K562 (cell line): ENCODE measurements around the gene METTL25B. TPM values are rescaled to one million over a fixed set of nuclear protein-coding genes. Genes with fewer than 3 reads are reported as not detected.
A peak's percentile ranks its signal among the peaks of the same experiment; 100 is the strongest.

Experiments used
- BHLHE40 ChIP-seq: IDR thresholded peaks from 2 replicates; pipeline ENCODE4 v1.6.1; 2011; ENCODE audit warnings: low read length, improper control_type of control experiment
- EGR1 ChIP-seq: fragments of 450-650 bp; conservative IDR thresholded peaks from 2 replicates; pipeline ENCODE4 v1.6.1; 2017; ENCODE audit warnings: mild to moderate bottlenecking
- NFXL1 ChIP-seq: fragments of 450-650 bp; formaldehyde crosslinking; IDR thresholded peaks from 2 replicates; pipeline ENCODE4 v1.4.0; 2021; ENCODE audit warnings: mild to moderate bottlenecking
- NFYB ChIP-seq: IDR thresholded peaks from 2 replicates; pipeline ENCODE4 v1.6.1; 2011; ENCODE audit warnings: mild to moderate bottlenecking, moderate library complexity; ENCODE audit not compliant: insufficient read length; ENCODE audit errors: extremely low read depth
- PHB2 ChIP-seq: fragments of 450-650 bp; IDR thresholded peaks from 2 replicates; pipeline ENCODE4 v1.6.1; 2017; ENCODE audit warnings: low read depth
- RBFOX2 ChIP-seq: fragments of 200-400 bp; formaldehyde crosslinking; IDR thresholded peaks from 2 replicates; pipeline ENCODE4 v1.6.1; 2017; ENCODE audit warnings: low read depth, mild to moderate bottlenecking, low read length, moderate library complexity
- RBM15 ChIP-seq: fragments of 200-400 bp; formaldehyde crosslinking; IDR thresholded peaks from 2 replicates; pipeline ENCODE4 v1.6.1; 2018; ENCODE audit warnings: mild to moderate bottlenecking, low read length, moderate library complexity; ENCODE audit not compliant: insufficient read depth
- TEAD1 ChIP-seq, 2 experiments: fragments of 450-650 bp in 1 of 2; sonication (generic) in 1 of 2; formaldehyde crosslinking; IDR thresholded peaks; 2 replicates each; pipeline versions ENCODE4 v1.4.0 to v1.8.0; 2020 to 2022; ENCODE audit warnings: mild to moderate bottlenecking in 2 of 2, missing genetic modification reagents in 1 of 2
- U2AF1 ChIP-seq: fragments of 200-400 bp; formaldehyde crosslinking; optimal IDR thresholded peaks from 2 replicates; pipeline ENCODE3; 2017; ENCODE audit warnings: mild to moderate bottlenecking, low read depth, low read length, moderate library complexity
- ZNF347 ChIP-seq: fragments of 450-650 bp; formaldehyde crosslinking; IDR thresholded peaks from 2 replicates; pipeline ENCODE4 v1.4.0; 2020; ENCODE audit warnings: low read depth, mild to moderate bottlenecking, moderate library complexity
- ZNF445 ChIP-seq: fragments of 250-450 bp; sonication (Bioruptor Pico); IDR thresholded peaks from 2 replicates; pipeline ENCODE4 v1.4.0; 2020; ENCODE audit warnings: low read depth, mild to moderate bottlenecking, moderate library complexity
- polyA plus RNA-seq, 8 experiments: library from polyadenylated mRNA; depleted of rRNA in 4 of 8; stranded (reverse) in 5 of 8; unstranded in 3 of 8; fragments of >200 nt; fragmentation: Nextera tagmentation in 2 of 8; fragmentation: Illumina TruSeq in 1 of 8; extraction: Ambion mirVana in 2 of 8; extraction: Trizol in 1 of 8; gene quantifications; 2 replicates each; pipeline versions ENCODE4 v1.2.1 to v1.2.3, GENCODE V29; 2011 to 2014; ENCODE audit warnings: inconsistent platforms in 1 of 8, missing spikeins in 1 of 8
- total RNA-seq, 7 experiments: library from RNA; depleted of rRNA in 6 of 7; stranded (reverse); fragments of >200 nt in 6 of 7; fragmentation: Illumina TruSeq in 2 of 7; extraction: Trizol in 2 of 7; gene quantifications; 2 replicates each; pipeline versions ENCODE4 v1.2.1 to v1.2.3, GENCODE V29; 2011 to 2021; ENCODE audit warnings: low replicate concordance in 1 of 7
- TF ChIP-seq, protein P1 (sequence below), 2 experiments: fragments of 200-800 bp in 1 of 2; sonication (Bioruptor generic) in 1 of 2; sonication (generic) in 1 of 2; formaldehyde crosslinking in 1 of 2; IDR thresholded peaks in 1 of 2; conservative IDR thresholded peaks in 1 of 2; 2 replicates each; pipeline versions ENCODE4 v1.5.0 to v1.6.1; 2016 to 2020; ENCODE audit warnings: missing compliant biosample characterization in 1 of 2, missing genetic modification characterization in 1 of 2, missing genetic modification reagents in 1 of 2
- TF ChIP-seq, protein P2 (sequence below): sonication (generic); formaldehyde crosslinking; IDR thresholded peaks from 2 replicates; pipeline ENCODE4 v1.8.1; 2023; ENCODE audit warnings: mild to moderate bottlenecking, missing genetic modification reagents
- TF ChIP-seq, protein P3 (sequence below): IDR thresholded peaks from 2 replicates; pipeline ENCODE4 v1.6.1; 2012; ENCODE audit warnings: low read depth, low read length, improper control_type of control experiment, borderline replicate concordance
- TF ChIP-seq, protein P4 (sequence below): fragments of 450-650 bp; IDR thresholded peaks from one replicate; pipeline ENCODE4 v1.6.1; 2018; ENCODE audit warnings: mild to moderate bottlenecking, moderate library complexity; ENCODE audit not compliant: partially characterized antibody
- TF ChIP-seq, protein P5 (sequence below), 2 experiments: IDR thresholded peaks; 2 replicates each; pipeline ENCODE4 v1.6.1; 2011; ENCODE audit warnings: borderline replicate concordance in 1 of 2, control low read depth in 1 of 2, low read depth in 1 of 2, low read length in 1 of 2, mild to moderate bottlenecking in 1 of 2, mixed read lengths in 1 of 2, moderate library complexity in 1 of 2; ENCODE audit not compliant: insufficient read depth in 1 of 2, insufficient read length in 1 of 2, poor library complexity in 1 of 2, severe bottlenecking in 1 of 2; ENCODE audit errors: extremely low read depth in 1 of 2

Gene METTL25B
- total and polyA plus RNA-seq, 9 of the 15 experiments (the other 6 are each of a cell fraction or from before 2014, with no cell fraction given), result 7.7 to 48.3 (median 33.1) TPM

DNA sequence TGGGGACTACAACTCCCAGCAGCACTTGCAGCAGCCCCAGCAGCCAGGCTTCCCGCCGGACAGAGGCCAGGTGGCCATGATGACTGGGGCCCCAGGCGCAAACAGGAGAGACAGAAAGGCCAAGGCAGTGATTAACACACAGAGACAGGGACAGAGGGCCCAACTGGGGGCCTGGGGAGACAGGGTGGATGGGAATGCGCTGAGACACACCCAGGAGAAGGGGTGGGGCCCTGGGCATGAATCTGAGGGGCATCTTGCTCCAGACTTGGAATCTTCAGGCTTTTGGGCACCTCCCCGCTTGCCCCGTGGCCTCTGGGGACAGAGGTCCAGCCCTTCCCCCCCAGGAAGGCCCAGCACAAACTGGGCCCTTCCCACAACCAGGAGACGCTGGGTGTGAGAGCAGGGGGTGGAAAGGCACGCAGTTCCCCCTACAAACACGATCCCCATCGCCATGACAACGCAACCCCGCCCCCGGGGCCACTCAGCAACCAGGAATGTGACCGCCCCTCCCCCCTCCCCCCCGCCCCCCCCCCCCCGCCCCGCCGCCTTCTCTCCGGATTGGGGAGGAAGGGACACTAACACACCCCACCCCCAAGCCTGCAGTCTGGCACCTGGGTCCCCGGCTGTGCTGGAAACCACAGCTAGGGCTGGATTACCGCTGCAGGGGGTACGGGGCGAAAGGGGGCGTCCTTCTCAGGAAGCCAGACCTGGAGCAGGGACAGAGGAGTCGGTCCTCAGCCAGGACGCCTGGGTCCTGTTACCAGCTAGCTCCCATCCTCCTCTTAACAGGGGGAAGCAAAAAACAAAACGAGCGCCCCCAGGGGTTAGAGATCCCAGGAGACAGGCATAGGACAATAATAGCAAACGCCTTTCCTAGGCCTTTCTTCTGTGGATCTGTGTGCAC is 18.7 kb downstream of the METTL25B start (continued):
- TF ChIP-seq, protein P1, sequence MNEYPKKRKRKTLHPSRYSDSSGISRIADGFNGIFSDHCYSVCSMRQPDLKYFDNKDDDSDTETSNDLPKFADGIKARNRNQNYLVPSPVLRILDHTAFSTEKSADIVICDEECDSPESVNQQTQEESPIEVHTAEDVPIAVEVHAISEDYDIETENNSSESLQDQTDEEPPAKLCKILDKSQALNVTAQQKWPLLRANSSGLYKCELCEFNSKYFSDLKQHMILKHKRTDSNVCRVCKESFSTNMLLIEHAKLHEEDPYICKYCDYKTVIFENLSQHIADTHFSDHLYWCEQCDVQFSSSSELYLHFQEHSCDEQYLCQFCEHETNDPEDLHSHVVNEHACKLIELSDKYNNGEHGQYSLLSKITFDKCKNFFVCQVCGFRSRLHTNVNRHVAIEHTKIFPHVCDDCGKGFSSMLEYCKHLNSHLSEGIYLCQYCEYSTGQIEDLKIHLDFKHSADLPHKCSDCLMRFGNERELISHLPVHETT (CRISPR knock-in tag; conservative IDR thresholded peaks at IDR 0.05 in 1 of 2, IDR thresholded peaks at IDR 0.05 in 1 of 2), result peak in 1 of 2 experiments; percentile 35; a peak in 1 of 4 replicates
- no peak for TF ChIP-seq NFXL1 (CRISPR knock-in tag)
- TF ChIP-seq TEAD1 (CRISPR knock-in tag; IDR thresholded peaks at IDR 0.05), result peak in 1 of 2 experiments; percentile 84; a peak in 1 of 4 replicates
- TF ChIP-seq NFYB, result no peak
- no peak for TF ChIP-seq PHB2
- TF ChIP-seq BHLHE40, result peak; percentile 8; the same call in 1 of the 2 replicates
- TF ChIP-seq, protein P2, sequence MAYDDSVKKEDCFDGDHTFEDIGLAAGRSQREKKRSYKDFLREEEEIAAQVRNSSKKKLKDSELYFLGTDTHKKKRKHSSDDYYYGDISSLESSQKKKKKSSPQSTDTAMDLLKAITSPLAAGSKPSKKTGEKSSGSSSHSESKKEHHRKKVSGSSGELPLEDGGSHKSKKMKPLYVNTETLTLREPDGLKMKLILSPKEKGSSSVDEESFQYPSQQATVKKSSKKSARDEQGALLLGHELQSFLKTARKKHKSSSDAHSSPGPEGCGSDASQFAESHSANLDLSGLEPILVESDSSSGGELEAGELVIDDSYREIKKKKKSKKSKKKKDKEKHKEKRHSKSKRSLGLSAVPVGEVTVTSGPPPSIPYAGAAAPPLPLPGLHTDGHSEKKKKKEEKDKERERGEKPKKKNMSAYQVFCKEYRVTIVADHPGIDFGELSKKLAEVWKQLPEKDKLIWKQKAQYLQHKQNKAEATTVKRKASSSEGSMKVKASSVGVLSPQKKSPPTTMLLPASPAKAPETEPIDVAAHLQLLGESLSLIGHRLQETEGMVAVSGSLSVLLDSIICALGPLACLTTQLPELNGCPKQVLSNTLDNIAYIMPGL (CRISPR knock-in tag), result no peak
- no peak for TF ChIP-seq ZNF445 (CRISPR knock-in tag)
- TF ChIP-seq, protein P3, sequence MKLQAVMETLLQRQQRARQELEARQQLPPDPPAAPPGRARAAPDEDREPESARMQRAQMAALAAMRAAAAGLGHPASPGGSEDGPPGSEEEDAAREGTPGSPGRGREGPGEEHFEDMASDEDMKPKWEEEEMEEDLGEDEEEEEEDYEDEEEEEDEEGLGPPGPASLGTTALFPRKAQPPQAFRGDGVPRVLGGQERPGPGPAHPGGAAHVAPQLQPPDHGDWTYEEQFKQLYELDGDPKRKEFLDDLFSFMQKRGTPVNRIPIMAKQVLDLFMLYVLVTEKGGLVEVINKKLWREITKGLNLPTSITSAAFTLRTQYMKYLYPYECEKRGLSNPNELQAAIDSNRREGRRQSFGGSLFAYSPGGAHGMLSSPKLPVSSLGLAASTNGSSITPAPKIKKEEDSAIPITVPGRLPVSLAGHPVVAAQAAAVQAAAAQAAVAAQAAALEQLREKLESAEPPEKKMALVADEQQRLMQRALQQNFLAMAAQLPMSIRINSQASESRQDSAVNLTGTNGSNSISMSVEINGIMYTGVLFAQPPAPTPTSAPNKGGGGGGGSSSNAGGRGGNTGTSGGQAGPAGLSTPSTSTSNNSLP, result no peak
- TF ChIP-seq U2AF1, result no peak
- TF ChIP-seq EGR1, result peak; percentile 75
- TF ChIP-seq, protein P4, sequence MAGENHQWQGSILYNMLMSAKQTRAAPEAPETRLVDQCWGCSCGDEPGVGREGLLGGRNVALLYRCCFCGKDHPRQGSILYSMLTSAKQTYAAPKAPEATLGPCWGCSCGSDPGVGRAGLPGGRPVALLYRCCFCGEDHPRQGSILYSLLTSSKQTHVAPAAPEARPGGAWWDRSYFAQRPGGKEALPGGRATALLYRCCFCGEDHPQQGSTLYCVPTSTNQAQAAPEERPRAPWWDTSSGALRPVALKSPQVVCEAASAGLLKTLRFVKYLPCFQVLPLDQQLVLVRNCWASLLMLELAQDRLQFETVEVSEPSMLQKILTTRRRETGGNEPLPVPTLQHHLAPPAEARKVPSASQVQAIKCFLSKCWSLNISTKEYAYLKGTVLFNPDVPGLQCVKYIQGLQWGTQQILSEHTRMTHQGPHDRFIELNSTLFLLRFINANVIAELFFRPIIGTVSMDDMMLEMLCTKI, result no peak
- no peak for TF ChIP-seq RBM15
- TF ChIP-seq RBFOX2, result no peak; the same call in none of the 2 replicates
- TF ChIP-seq, protein P5, sequence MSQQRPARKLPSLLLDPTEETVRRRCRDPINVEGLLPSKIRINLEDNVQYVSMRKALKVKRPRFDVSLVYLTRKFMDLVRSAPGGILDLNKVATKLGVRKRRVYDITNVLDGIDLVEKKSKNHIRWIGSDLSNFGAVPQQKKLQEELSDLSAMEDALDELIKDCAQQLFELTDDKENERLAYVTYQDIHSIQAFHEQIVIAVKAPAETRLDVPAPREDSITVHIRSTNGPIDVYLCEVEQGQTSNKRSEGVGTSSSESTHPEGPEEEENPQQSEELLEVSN (IDR thresholded peaks at IDR 0.05; ENCODE audit: borderline replicate concordance in 1 of 2, extremely low read depth in 1 of 2, insufficient read depth in 1 of 2, insufficient read length in 1 of 2, low read depth in 1 of 2, low read length in 1 of 2, poor library complexity in 1 of 2, severe bottlenecking in 1 of 2), result peak in 1 of 2 experiments; percentile 78
- no peak for TF ChIP-seq ZNF347 (CRISPR knock-in tag)
